Measurements from ENCODE around the gene JAKMIP3.
A peak's percentile ranks its signal among the peaks of the same experiment; 100 is the strongest.

The JAKMIP3 gene

GRCh38 chr10:132094581-132095234 lies 29.0 kb downstream of the JAKMIP3 start:
- Histone ChIP-seq H3K4me3 (no peak overlapping the region), H3K4me2 (peak overlapping the region in 10 of 11 experiments; percentile 11 to 89 (median 79); a peak in 18 of 22 replicates)

GRCh38 chr10:132095403-132096113 lies 29.8 kb downstream of the JAKMIP3 start:
- peak overlapping the region in 8 of 11 experiments; percentile 19 to 79 (median 60); a peak in 14 of 22 replicates for H3K27ac ChIP-seq
- H3K27me3 ChIP-seq, result peaks cover 0 to 19% (median 0%) of the 10 kb centered on the region in 11 experiments; a peak in 11 of 22 replicates
- H4K20me1 ChIP-seq, result peaks cover 0 to 13% (median 0%) of the 10 kb centered on the region in 11 experiments; a peak in 4 of 22 replicates
- H3K4me2 ChIP-seq, result peak overlapping the region; percentile 53 to 89 (median 79)
- peak overlapping the region in 2 of 11 experiments; percentile 55 to 56; a peak in 4 of 22 replicates for H3K9ac ChIP-seq
- H3K4me3 ChIP-seq, result no peak overlapping the region
- H3K36me3 ChIP-seq, result no peaks in the 10 kb centered on the region
- H3K4me1 ChIP-seq, result peaks cover 41 to 76% (median 66%) of the 10 kb centered on the region in 10 experiments
- peaks cover 0 to 13% (median 0%) of the 10 kb centered on the region in 11 experiments; a peak in 5 of 22 replicates for H3K9me3 ChIP-seq (replicated peaks in 1 of 11)
- TF ChIP-seq Cebpa-rat (IDR thresholded peaks at IDR 0.05), result no peak

More at GRCh38 chr10:132094581-132095234, 29.0 kb downstream of the JAKMIP3 start:
- Histone ChIP-seq H4K20me1 (peaks cover 0 to 4% (median 0%) of the 10 kb centered on the region in 11 experiments; a peak in 4 of 22 replicates), H3K27me3 (peaks cover 0 to 10% (median 0%) of the 10 kb centered on the region in 11 experiments; a peak in 6 of 22 replicates), H3K36me3 (no peaks in the 10 kb centered on the region), H3K4me1 (peaks cover 32 to 68% (median 58%) of the 10 kb centered on the region in 10 experiments), H3K27ac (peak overlapping the region in 5 of 11 experiments; percentile 56 to 79 (median 66); a peak in 10 of 22 replicates), H3K9me3 (replicated peaks in 1 of 11) (peaks cover 0 to 13% (median 0%) of the 10 kb centered on the region in 11 experiments; a peak in 5 of 22 replicates), H3K9ac (0 out of 22 replicates have a peak overlapping the region, but pooled peaks of 1 of the 11 experiments have one; percentile 11)
- TF ChIP-seq Cebpa-rat (IDR thresholded peaks at IDR 0.05), result no peak

- H3K27me3 ChIP-seq, result peaks cover 0 to 25% (median 0%) of the 10 kb centered on the region in 11 experiments; a peak in 11 of 22 replicates
- peaks cover 0 to 13% (median 0%) of the 10 kb centered on the region in 11 experiments; a peak in 5 of 22 replicates for H3K9me3 ChIP-seq (replicated peaks in 1 of 11)
- peak overlapping the region; percentile 53 to 89 (median 79) for H3K4me2 ChIP-seq
- H3K36me3 ChIP-seq, result no peaks in the 10 kb centered on the region
- no peak overlapping the region for H3K4me3 ChIP-seq
- peak overlapping the region in 2 of 11 experiments; percentile 55 to 56; a peak in 3 of 22 replicates for H3K9ac ChIP-seq
- H4K20me1 ChIP-seq, result peaks cover 0 to 18% (median 0%) of the 10 kb centered on the region in 11 experiments; a peak in 4 of 22 replicates
- peak overlapping the region in 8 of 11 experiments; percentile 32 to 79 (median 68); a peak in 14 of 22 replicates for H3K27ac ChIP-seq
- peaks cover 48 to 83% (median 73%) of the 10 kb centered on the region in 10 experiments for H3K4me1 ChIP-seq
- peak in 3 of 11 experiments; percentile 29 to 63 (median 44); a peak in 5 of 22 replicates for TF ChIP-seq Cebpa-rat (IDR thresholded peaks at IDR 0.05)
Measured at GRCh38 chr10:132096223-132096622, 30.5 kb downstream of the JAKMIP3 start.

GRCh38 chr10:132096863-132097478 lies 31.2 kb downstream of the JAKMIP3 start:
- H3K27ac ChIP-seq, result peak overlapping the region in 9 of 11 experiments; percentile 33 to 76 (median 62); a peak in 17 of 22 replicates
- peaks cover 0 to 13% (median 0%) of the 10 kb centered on the region in 11 experiments; a peak in 5 of 22 replicates for H3K9me3 ChIP-seq (replicated peaks in 1 of 11)
- H3K36me3 ChIP-seq, result no peaks in the 10 kb centered on the region
- H3K4me3 ChIP-seq, result no peak overlapping the region
- peaks cover 0 to 19% (median 0%) of the 10 kb centered on the region in 11 experiments; a peak in 4 of 22 replicates for H4K20me1 ChIP-seq
- no peak for TF ChIP-seq Cebpa-rat (IDR thresholded peaks at IDR 0.05)
- peak overlapping the region in 3 of 11 experiments; percentile 40 to 55 (median 43); a peak in 5 of 22 replicates for H3K9ac ChIP-seq
- peak overlapping the region; percentile 53 to 89 (median 79) for H3K4me2 ChIP-seq
- H3K4me1 ChIP-seq, result peaks cover 48 to 90% (median 81%) of the 10 kb centered on the region in 10 experiments
- H3K27me3 ChIP-seq, result peaks cover 0 to 33% (median 7%) of the 10 kb centered on the region in 11 experiments; a peak in 16 of 22 replicates

GRCh38 chr10:132097609-132098377 lies 32.0 kb downstream of the JAKMIP3 start:
- Histone ChIP-seq H3K9ac (no peak overlapping the region), H3K36me3 (no peaks in the 10 kb centered on the region), H3K4me3 (no peak overlapping the region), H3K9me3 (replicated peaks in 1 of 11) (peaks cover 0 to 13% (median 0%) of the 10 kb centered on the region in 11 experiments; a peak in 5 of 22 replicates), H3K4me2 (peak overlapping the region in 9 of 11 experiments; percentile 79 to 94 (median 88); a peak in 16 of 22 replicates), H3K27ac (peak overlapping the region in 3 of 11 experiments; percentile 75 to 76 (median 76); a peak in 5 of 22 replicates), H3K4me1 (peaks cover 45 to 97% (median 87%) of the 10 kb centered on the region in 10 experiments), H3K27me3 (peaks cover 0 to 41% (median 13%) of the 10 kb centered on the region in 11 experiments; a peak in 16 of 22 replicates), H4K20me1 (peaks cover 0 to 24% (median 0%) of the 10 kb centered on the region in 11 experiments; a peak in 4 of 22 replicates)
- TF ChIP-seq Cebpa-rat (IDR thresholded peaks at IDR 0.05), result no peak

GRCh38 chr10:132098539-132099388 lies 33.0 kb downstream of the JAKMIP3 start:
- H3K4me1 ChIP-seq, result peaks cover 40 to 97% (median 89%) of the 10 kb centered on the region in 10 experiments
- peaks cover 0 to 26% (median 0%) of the 10 kb centered on the region in 11 experiments; a peak in 4 of 22 replicates for H4K20me1 ChIP-seq
- peak overlapping the region in 1 of 11 experiments; percentile 58; a peak in 2 of 22 replicates for H3K9ac ChIP-seq
- no peaks in the 10 kb centered on the region for H3K36me3 ChIP-seq
- H3K27me3 ChIP-seq, result peaks cover 0 to 41% (median 13%) of the 10 kb centered on the region in 11 experiments; a peak in 16 of 22 replicates
- H3K4me3 ChIP-seq, result no peak overlapping the region
- peak overlapping the region in 3 of 11 experiments; percentile 26 to 68 (median 26); a peak in 4 of 22 replicates for H3K27ac ChIP-seq
- H3K9me3 ChIP-seq (replicated peaks in 1 of 11), result peaks cover 0 to 13% (median 0%) of the 10 kb centered on the region in 11 experiments; a peak in 5 of 22 replicates
- TF ChIP-seq Cebpa-rat (IDR thresholded peaks at IDR 0.05), result no peak
- H3K4me2 ChIP-seq, result peak overlapping the region in 9 of 11 experiments; percentile 60 to 94 (median 90); a peak in 17 of 22 replicates

Data from BLaER1 treated with 17β-estradiol and CSF1 and Interleukin-3, amounts not matched to agents 10 nM and 100 nM (cell line).